Prostate gland (tissue), 2 donors: ENCODE measurements around the gene ECHS1.

Experiments
- CTCF ChIP-seq, 4 experiments: fragments of 200-600 bp in 2 of 4; fragments of 450-650 bp in 2 of 4; sonication (generic) in 2 of 4; IDR thresholded peaks; 1 replicate in 3 of 4; 2 replicates in 1 of 4; pipeline ENCODE4 v1.5.1; 2016 to 2019; ENCODE audit warnings: antibody characterized with exemption in 4 of 4, mild to moderate bottlenecking in 2 of 4, moderate library complexity in 2 of 4
- POLR2A ChIP-seq: fragments of 450-650 bp; IDR thresholded peaks from one replicate; pipeline ENCODE4 v1.6.1; 2016; ENCODE audit warnings: antibody characterized with exemption, mild to moderate bottlenecking
- POLR2AphosphoS5 ChIP-seq: sonication (generic); formaldehyde crosslinking; IDR thresholded peaks from one replicate; pipeline ENCODE4 v1.6.1; 2017; ENCODE audit warnings: antibody characterized with exemption

GRCh38 chr10:133362846-133363245, 10.3 kb downstream of the ECHS1 start:
- no peak for TF ChIP-seq CTCF (IDR thresholded peaks at IDR 0.05)
- no peak for TF ChIP-seq POLR2AphosphoS5
- no peak for TF ChIP-seq POLR2A
